Sciatic nerve (tissue), 2 donors: Measurements from ENCODE around the gene IL36A. TPM values are rescaled to one million over a fixed set of nuclear protein-coding genes. Genes with fewer than 3 reads are reported as not detected.

Experiments used
- ATAC-seq: fragments of 200-7000 bp; cut with Tn5 transposase; one replicate; pipeline ENCODE4 v1.9.1; 2020; ENCODE audit warnings: mild to moderate bottlenecking, moderate library complexity
- DNase-seq: peaks from one replicate; pipeline ENCODE4 v3.0.0-alpha.2; 2020; ENCODE audit warnings: low spot score
- intact Hi-C: fragments of 100-400 bp; cut with DNase I; formaldehyde crosslinking; loops from one replicate; pipeline ENCODE4 v1.14.2; 2022
- total RNA-seq: library from RNA; stranded (reverse); fragmentation: NEBNext Ultra II Directional; extraction: Animal tissue kit (Norgen Biotek cat#: 25700); gene quantifications from one replicate; pipeline ENCODE4 v1.2.1, GENCODE V29; 2021
- donor health status: DM: no; HTN: no; CAD: no.
- donor health status: DM: no; HTN: no; CAD: no.

The IL36A gene
- total RNA-seq, 1 donor from 2014 or later, result not detected

GRCh38 chr2:112997151-112997550, 8.1 kb upstream of the IL36A start:
- ATAC-seq, result no peak
- intact Hi-C loops, result no loop called here
- no peak for DNase-seq

GRCh38 chr2:113000436-113000835, 4.8 kb upstream of the IL36A start:
- intact Hi-C loops, result no loop called here
- DNase-seq (no peak), ATAC-seq (no peak)

- no peak for ATAC-seq
- DNase-seq, result no peak
- intact Hi-C loops, result no loop called here
Measured at GRCh38 chr2:113002677-113003076, 2.6 kb upstream of the IL36A start.

GRCh38 chr2:113007250-113007649, 2.0 kb downstream of the IL36A start:
- ATAC-seq (no peak), DNase-seq (no peak)
- intact Hi-C loops, result no loop called here

- intact Hi-C loops, result no loop called here
- ATAC-seq (no peak), DNase-seq (no peak)
Measured at GRCh38 chr2:113009622-113010021, 4.4 kb downstream of the IL36A start.

- intact Hi-C loops, result no loop called here
- ATAC-seq (no peak), DNase-seq (no peak)
Measured at GRCh38 chr2:113010088-113010487, 4.8 kb downstream of the IL36A start.

GRCh38 chr2:113011108-113011507, 5.8 kb downstream of the IL36A start:
- DNase-seq (no peak), ATAC-seq (no peak)
- intact Hi-C loops, result no loop called here

GRCh38 chr2:113012436-113013335, 7.4 kb downstream of the IL36A start:
- intact Hi-C loops, result no loop called here
- ATAC-seq (no peak), DNase-seq (no peak)

- no peak for ATAC-seq
- intact Hi-C loops, result no loop called here
Measured at GRCh38 chr2:113013336-113013661, 8.0 kb downstream of the IL36A start.

GRCh38 chr2:113014067-113014466, 8.8 kb downstream of the IL36A start:
- intact Hi-C loops, result no loop called here
- no peak for ATAC-seq

More at GRCh38 chr2:113013336-113013661, 8.0 kb downstream of the IL36A start:
- DNase-seq, result no peak

GRCh38 chr2:113015042-113015441, 9.8 kb downstream of the IL36A start:
- intact Hi-C loops, result no loop called here
- ATAC-seq (no peak), DNase-seq (no peak)

More at GRCh38 chr2:113014067-113014466, 8.8 kb downstream of the IL36A start:
- no peak for DNase-seq

GRCh38 chr2:113015655-113016054, 10.4 kb downstream of the IL36A start:
- DNase-seq (no peak), ATAC-seq (no peak)

GRCh38 chr2:113018509-113018908, 13.2 kb downstream of the IL36A start:
- DNase-seq (no peak), ATAC-seq (no peak)
- intact Hi-C loops, result no loop called here

More at GRCh38 chr2:113015655-113016054, 10.4 kb downstream of the IL36A start:
- intact Hi-C loops, result no loop called here

- no peak for DNase-seq
- no peak for ATAC-seq
- intact Hi-C loops, result no loop called here
Measured at GRCh38 chr2:113021312-113021711, 16.1 kb downstream of the IL36A start.

GRCh38 chr2:113024764-113025163, 19.5 kb downstream of the IL36A start:
- DNase-seq (no peak), ATAC-seq (no peak)
- intact Hi-C loops, result no loop called here

- intact Hi-C loops, result no loop called here
- no peak for ATAC-seq
- no peak for DNase-seq
Measured at GRCh38 chr2:113025737-113026136, 20.5 kb downstream of the IL36A start.

- intact Hi-C loops, result no loop called here
- no peak for ATAC-seq
- DNase-seq, result no peak
Measured at GRCh38 chr2:113027691-113028090, 22.4 kb downstream of the IL36A start.

- DNase-seq, result no peak
- no peak for ATAC-seq
- intact Hi-C loops, result no loop called here
Measured at GRCh38 chr2:113028112-113028511, 22.9 kb downstream of the IL36A start.

- DNase-seq (no peak), ATAC-seq (no peak)
- intact Hi-C loops, result no loop called here
Measured at GRCh38 chr2:113032737-113033136, 27.5 kb downstream of the IL36A start.

- intact Hi-C loops, result no loop called here
- DNase-seq (no peak), ATAC-seq (no peak)
Measured at GRCh38 chr2:113034016-113034415, 28.8 kb downstream of the IL36A start.

GRCh38 chr2:113036763-113037162, 31.5 kb downstream of the IL36A start:
- no peak for ATAC-seq
- no peak for DNase-seq
- intact Hi-C loops, result no loop called here
